Globus pallidus (tissue), 1 donor: Measurements from ENCODE around the gene WDFY2.

ENCODE experiments used
- DNase-seq: peaks from one replicate; pipeline ENCODE4 v3.0.0-alpha.2; 2015; ENCODE audit warnings: low spot score

WDFY2 gene

GRCh38 chr13:51713807-51714206 lies 129.5 kb downstream of the WDFY2 start:
- no peak for DNase-seq

GRCh38 chr13:51714663-51715168 lies 130.5 kb downstream of the WDFY2 start:
- DNase-seq = no peak

- no peak for DNase-seq
Measured at GRCh38 chr13:51715613-51716012, 131.4 kb downstream of the WDFY2 start.

- no peak for DNase-seq
Measured at GRCh38 chr13:51717786-51718398, 133.6 kb downstream of the WDFY2 start.

- no peak for DNase-seq
Measured at GRCh38 chr13:51719394-51719793, 135.1 kb downstream of the WDFY2 start.

GRCh38 chr13:51721496-51721895 lies 137.2 kb downstream of the WDFY2 start:
- peak; percentile 51 for DNase-seq

- DNase-seq = peak; percentile 77
Measured at GRCh38 chr13:51723529-51723928, 139.3 kb downstream of the WDFY2 start.

- no peak for DNase-seq
Measured at GRCh38 chr13:51724721-51725120, 140.5 kb downstream of the WDFY2 start.

GRCh38 chr13:51726446-51727193 lies 142.4 kb downstream of the WDFY2 start:
- no peak for DNase-seq

- DNase-seq = peak; percentile 86
Measured at GRCh38 chr13:51727634-51728274, 143.5 kb downstream of the WDFY2 start.

- no peak for DNase-seq
Measured at GRCh38 chr13:51728275-51728673, 144.0 kb downstream of the WDFY2 start.

GRCh38 chr13:51728972-51729371 lies 144.7 kb downstream of the WDFY2 start:
- no peak for DNase-seq

- no peak for DNase-seq
Measured at GRCh38 chr13:51729866-51730553, 145.7 kb downstream of the WDFY2 start.

GRCh38 chr13:51730927-51731326 lies 146.7 kb downstream of the WDFY2 start:
- no peak for DNase-seq

GRCh38 chr13:51731759-51732158 lies 147.5 kb downstream of the WDFY2 start:
- DNase-seq = peak; percentile 76

- no peak for DNase-seq
Measured at GRCh38 chr13:51733374-51734298, 149.4 kb downstream of the WDFY2 start.

GRCh38 chr13:51734786-51735185 lies 150.5 kb downstream of the WDFY2 start:
- DNase-seq = no peak

GRCh38 chr13:51737609-51738008 lies 153.3 kb downstream of the WDFY2 start:
- DNase-seq = no peak

- DNase-seq = no peak
Measured at GRCh38 chr13:51738226-51738905, 154.1 kb downstream of the WDFY2 start.

- DNase-seq = no peak
Measured at GRCh38 chr13:51739027-51739764, 154.9 kb downstream of the WDFY2 start.
